ENCODE data around the gene ZNF565.

- TF ChIP-seq, protein P1, sequence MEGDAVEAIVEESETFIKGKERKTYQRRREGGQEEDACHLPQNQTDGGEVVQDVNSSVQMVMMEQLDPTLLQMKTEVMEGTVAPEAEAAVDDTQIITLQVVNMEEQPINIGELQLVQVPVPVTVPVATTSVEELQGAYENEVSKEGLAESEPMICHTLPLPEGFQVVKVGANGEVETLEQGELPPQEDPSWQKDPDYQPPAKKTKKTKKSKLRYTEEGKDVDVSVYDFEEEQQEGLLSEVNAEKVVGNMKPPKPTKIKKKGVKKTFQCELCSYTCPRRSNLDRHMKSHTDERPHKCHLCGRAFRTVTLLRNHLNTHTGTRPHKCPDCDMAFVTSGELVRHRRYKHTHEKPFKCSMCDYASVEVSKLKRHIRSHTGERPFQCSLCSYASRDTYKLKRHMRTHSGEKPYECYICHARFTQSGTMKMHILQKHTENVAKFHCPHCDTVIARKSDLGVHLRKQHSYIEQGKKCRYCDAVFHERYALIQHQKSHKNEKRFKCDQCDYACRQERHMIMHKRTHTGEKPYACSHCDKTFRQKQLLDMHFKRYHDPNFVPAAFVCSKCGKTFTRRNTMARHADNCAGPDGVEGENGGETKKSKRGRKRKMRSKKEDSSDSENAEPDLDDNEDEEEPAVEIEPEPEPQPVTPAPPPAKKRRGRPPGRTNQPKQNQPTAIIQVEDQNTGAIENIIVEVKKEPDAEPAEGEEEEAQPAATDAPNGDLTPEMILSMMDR (IDR thresholded peaks at IDR 0.05) = no peak
- TF ChIP-seq POLR2A (IDR thresholded peaks at IDR 0.05) = no peak
These were observed 6.7 kb downstream of the ZNF565 start for GRCh38 chr19:36207605-36208252.

Data from Peyer's patch (tissue), 4 donors.